ENCODE results near the gene ABR.

ABR gene

GRCh38 chr17:1179818-1180742 lies at the start of gene ABR:
Gene ABR, minus strand, starts transcription at chr17:1179981. Its CDS starts 254 bp downstream, at chr17:1179727.
- peak; percentile 93 for DNase-seq (ENCODE audit: low spot score)

DNA sequence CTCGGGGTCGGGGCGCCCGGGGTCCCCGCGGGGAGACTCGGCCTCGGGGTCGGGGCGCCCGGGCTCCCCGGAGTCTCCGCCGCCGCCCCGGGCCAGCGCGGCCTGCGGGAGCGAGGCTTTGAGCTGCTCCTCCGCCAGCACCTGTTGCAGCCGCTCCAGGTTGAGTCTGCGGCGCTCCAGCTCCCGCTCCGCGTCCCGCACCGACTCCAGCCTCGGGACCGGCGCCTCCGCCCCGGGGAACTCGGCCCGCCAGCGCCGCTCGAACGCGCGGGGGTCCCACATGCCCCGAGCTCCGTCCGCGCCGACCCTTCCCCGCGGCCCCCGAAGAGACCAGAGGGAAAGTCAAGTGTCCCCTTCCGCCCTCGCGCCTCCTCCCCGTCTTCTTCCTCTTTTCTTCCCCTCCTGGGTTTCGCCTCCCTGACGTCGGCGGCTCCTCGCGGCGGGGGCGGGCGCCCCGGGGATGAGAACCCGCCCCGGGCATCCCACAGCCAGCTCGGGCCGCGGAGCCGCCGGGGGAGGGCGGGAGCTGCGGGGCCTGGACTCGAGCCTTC lies 49.6 kb upstream of the ABR start:
- DNase-seq (ENCODE audit: low spot score), result peak; percentile 81

- peak; percentile 32 for DNase-seq (ENCODE audit: low spot score)
Measured at GRCh38 chr17:1228781-1229348, 49.1 kb upstream of the ABR start.

GRCh38 chr17:1227917-1228780 lies 48.4 kb upstream of the ABR start:
- peak; percentile 19 for DNase-seq (ENCODE audit: low spot score)

DNA sequence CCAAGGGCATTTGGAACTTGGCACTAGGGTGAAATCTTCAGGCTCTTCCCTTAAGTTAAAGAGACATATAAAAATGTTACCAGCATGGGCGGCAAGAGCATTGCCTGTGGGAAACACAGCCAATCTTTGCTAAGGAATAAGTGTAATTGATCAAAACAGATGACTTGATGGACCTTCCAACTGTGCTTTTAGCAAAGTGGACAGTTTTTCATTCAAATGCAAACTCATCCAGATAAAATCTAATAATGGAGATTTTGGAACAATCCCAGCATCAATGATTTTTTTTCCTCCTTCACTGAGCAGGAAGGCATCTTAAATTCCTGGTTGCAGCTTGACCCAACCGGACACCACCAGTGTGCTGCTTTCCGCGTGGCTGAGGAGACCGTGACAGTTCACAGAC lies 47.6 kb upstream of the ABR start:
- no peak for DNase-seq (ENCODE audit: low spot score)

GRCh38 chr17:1226308-1226707 lies 46.5 kb upstream of the ABR start:
- no peak for DNase-seq (ENCODE audit: low spot score)

DNA sequence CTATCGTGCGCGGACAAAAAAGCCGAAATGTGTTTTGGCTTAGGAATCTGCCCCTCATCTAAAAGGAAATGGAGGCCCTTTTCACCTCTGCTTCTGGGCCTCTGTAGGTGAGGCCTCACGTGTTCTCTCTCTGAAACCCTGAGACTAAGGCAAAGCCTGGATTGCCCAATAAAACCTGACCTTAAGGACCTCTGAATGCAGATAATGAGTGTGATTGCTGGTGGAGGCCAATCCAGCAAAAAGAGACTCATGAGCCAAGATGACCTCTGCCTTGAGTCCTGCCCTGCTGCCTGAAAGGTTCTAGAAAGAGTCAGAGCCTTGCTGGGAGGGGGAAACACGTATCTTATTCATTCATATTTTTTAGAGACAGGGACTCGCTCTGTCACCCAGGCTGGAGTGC lies 44.5 kb upstream of the ABR start:
- DNase-seq (ENCODE audit: low spot score), result no peak

DNA sequence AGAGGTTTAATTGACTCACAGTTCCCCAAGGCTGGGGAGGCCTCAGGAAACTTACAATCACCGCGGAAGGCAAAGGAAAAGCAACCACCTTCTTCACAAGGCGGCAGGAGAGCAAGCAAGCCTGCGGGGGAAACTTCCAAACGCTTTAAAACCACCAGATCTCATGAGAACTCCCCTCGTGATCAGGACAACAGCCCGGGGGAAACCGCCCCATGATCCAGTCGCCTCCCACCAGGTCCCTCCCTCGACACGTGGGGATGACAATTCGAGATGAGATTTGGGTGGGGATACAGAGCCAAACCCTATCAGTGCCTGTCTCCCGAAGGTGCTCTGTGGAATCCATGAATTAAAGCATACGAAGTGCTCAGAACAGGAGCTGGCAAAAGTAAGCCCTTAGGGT lies 43.9 kb upstream of the ABR start:
- no peak for DNase-seq (ENCODE audit: low spot score)

DNA sequence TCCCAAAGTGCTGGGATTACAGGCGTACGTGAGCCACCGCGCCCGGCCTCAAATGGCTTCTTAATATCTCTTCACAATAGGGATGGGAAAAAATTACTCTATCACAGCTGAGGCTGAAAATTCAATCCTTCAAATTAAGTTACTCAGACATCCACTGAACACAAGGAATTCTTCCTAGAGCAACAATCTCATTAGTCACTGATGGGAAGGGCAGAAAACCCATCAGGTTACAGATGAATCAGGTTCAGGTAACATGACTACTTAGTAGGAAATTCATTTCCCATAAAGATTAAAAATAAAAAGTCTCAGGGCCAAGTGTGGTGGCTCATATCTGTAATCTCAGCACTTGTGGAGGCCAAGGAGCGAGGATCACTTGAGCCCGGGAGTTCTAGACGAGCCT lies 42.5 kb upstream of the ABR start:
- no peak for DNase-seq (ENCODE audit: low spot score)

- DNase-seq (ENCODE audit: low spot score), result no peak
Measured at GRCh38 chr17:1221209-1221608, 41.4 kb upstream of the ABR start.

DNA sequence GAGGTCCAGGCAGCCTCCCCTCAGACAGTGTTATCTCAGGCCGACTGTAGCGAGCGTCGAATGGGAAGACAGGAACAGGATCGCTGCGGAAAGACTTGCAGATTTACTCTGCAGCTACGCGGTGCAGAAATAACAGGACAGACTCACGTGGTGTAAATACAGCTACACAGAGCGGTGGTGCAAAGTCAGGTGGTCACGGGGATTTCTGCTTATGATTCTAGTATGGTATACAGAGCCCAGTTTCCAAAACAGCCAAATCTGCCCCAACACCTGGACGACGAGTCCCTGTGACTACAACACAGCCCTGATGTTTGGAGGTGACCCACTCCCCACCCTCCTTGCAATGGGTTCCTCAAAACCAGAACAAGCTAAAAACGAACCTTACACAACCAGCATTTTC lies 40.6 kb upstream of the ABR start:
- DNase-seq (ENCODE audit: low spot score), result no peak

GRCh38 chr17:1217089-1217385 lies 37.3 kb upstream of the ABR start:
- no peak for DNase-seq (ENCODE audit: low spot score)

- DNase-seq (ENCODE audit: low spot score), result no peak
Measured at GRCh38 chr17:1216217-1217088, 36.7 kb upstream of the ABR start.

- DNase-seq (ENCODE audit: low spot score), result no peak
Measured at GRCh38 chr17:1212946-1213345, 33.2 kb upstream of the ABR start.

DNA sequence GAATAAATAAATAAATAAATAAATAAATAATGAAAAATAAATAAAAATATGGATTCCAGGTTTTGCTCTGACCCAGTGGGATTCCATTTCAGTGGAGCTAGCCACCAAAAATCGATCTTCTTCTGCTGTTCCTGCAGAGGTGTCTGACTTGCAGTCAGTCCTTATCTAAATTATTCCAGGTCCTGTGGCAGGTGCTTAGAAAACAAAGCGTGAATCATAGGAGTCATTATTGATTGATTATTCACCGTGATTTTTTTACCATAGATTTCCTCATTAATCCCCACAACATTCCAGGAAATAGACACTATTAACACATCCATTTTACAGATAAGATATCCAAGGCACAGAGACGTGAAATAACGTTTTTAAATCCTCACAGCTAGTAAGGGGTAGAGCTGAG lies 31.5 kb upstream of the ABR start:
- DNase-seq (ENCODE audit: low spot score), result no peak

DNA sequence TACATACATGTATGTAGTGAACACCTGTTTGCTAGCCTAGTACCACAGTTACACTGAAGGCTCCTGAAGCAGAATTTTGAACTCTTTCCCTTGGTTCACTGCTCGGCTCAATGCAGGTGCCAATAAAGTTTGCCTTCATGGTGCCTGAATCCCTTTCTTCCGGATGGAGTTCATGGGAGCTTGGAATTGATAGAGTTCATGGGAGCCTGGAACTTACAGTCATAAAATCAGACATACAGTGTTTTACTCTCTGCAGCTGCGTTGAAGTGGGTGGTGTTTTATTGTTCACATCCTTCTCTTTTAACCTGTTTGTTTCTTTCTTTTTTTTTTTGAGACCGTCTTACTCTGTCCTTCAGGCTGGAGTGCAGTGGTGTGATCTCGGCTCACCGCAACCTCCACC lies 29.2 kb upstream of the ABR start:
- DNase-seq (ENCODE audit: low spot score), result no peak

DNA sequence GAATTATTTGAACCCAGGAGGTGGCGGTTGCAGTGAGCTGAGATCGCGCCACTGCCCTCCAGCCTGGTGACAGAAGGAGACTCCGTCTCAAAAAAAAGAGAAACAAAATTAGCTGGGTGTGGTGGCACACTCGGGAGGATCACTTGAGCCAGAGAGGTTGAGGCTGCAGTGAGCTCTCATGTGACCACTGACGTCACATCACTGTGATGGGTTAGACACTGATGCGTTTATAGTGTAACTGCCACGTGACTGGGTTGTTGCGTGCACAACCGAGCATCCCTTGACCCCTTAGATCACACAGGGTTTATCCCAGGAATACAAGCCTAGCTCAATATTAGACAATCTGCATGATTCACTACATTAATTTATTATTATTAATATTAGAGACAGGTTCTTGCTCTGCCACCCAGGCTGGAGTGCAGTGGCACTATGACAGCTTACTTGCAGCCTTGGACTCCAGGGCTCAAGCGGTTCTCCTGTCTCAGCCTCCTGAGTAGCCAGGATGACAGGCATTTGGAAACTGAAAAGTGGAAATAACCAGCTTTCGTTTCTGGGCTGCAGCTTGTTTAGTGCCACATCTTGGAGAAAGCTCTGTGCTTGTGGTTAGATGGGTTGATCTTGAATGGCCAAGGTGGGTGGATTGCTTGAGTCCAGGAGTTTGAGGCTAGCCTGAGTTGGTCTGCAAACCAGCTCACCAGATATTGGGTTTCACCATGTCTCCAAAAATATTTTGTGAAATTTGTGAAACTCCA lies 26.4 kb upstream of the ABR start:
- DNase-seq (ENCODE audit: low spot score), result no peak

GRCh38 chr17:1203967-1204291 lies 24.1 kb upstream of the ABR start:
- no peak for DNase-seq (ENCODE audit: low spot score)

- DNase-seq (ENCODE audit: low spot score), result peak; percentile 98
Measured at GRCh38 chr17:1203111-1203966, 23.6 kb upstream of the ABR start.

GRCh38 chr17:1202291-1202690 lies 22.5 kb upstream of the ABR start:
- no peak for DNase-seq (ENCODE audit: low spot score)
